ENCODE measurements around the gene DAAM2.

Gene DAAM2

DNA sequence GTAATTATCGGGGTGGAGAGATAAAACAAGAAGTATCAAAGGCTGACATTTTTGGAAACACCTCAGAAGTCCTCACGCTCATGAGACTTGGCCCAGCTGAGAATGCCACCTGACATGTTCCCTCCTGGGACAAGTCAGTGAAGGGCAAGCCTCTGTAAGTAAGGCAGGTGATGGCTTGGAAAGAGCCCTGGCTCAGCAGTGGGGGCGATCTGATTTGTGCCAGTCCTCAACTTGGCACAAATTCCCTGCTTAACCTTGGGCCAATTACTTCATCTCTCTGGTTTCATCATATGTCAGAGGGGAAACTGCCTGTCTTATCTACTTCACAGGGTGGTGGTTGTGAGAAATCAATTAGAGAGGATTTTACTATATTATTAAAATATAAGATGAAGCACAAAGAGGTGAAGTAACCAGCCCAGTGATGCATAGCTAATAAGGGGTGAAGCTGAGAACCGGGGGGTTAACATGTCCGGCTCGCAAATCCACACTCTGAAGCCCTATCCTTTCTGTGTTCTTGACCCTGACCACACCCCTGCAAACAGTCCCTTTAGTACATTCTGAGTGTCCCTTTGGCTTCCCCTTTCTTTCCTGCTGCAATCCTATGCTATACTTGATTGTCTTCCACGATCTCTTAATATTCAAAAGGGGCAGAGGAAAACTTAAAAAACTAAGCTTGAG is 150.9 kb downstream of the DAAM2 start:
- TF ChIP-seq GATA3 (IDR thresholded peaks at IDR 0.05; ENCODE audit: low read depth, low read length) (no peak), GATA2 (IDR thresholded peaks at IDR 0.05; ENCODE audit: low read depth, low read length) (no peak)

DNA sequence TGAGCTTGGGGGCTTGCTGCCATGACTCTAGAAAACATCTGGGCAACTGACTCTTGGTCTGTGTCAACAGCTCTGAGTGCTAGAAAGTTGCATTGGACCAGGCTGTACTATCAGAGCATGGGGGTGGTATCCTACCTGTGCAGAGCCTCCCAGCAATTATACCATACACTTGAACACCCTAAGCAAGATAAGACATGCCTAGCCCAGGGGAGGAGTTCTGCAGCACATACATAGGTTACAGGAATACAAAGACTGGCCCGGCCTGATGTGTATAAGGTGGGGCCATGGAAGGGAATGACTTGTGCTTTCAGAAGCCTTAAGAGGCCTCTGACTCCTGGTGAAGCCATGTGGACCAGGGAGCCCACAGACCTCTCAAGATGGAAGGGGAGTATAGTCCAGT is 153.4 kb downstream of the DAAM2 start:
- TF ChIP-seq GATA3 (IDR thresholded peaks at IDR 0.05; ENCODE audit: low read depth, low read length) (no peak), GATA2 (IDR thresholded peaks at IDR 0.05; ENCODE audit: low read depth, low read length) (no peak)

DNA sequence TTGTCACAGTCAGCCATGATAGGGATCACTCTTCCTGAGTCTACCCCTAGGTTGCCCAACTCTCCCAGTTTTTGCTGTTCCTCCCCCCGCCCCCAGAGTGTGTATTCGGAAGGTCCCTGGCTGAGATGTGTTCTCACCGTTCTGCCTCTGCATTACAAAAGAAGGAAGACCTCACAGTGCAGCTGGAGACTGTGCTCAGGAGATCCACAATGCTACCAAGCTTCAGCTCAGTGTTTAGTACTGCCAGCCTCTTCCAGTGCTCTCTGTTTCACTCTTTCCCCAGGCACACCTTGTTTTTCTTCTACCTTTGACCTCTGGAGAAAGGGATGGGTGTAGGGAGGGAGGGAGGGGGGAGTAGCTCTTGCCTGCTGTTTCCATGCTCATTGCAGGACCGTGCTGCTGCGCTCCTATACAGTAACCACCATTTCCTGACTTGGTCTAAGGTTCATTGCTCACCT is 155.5 kb downstream of the DAAM2 start:
- no peak for TF ChIP-seq GATA3 (IDR thresholded peaks at IDR 0.05; ENCODE audit: low read depth, low read length)
- TF ChIP-seq GATA2 (IDR thresholded peaks at IDR 0.05; ENCODE audit: low read depth, low read length) = no peak

DNA sequence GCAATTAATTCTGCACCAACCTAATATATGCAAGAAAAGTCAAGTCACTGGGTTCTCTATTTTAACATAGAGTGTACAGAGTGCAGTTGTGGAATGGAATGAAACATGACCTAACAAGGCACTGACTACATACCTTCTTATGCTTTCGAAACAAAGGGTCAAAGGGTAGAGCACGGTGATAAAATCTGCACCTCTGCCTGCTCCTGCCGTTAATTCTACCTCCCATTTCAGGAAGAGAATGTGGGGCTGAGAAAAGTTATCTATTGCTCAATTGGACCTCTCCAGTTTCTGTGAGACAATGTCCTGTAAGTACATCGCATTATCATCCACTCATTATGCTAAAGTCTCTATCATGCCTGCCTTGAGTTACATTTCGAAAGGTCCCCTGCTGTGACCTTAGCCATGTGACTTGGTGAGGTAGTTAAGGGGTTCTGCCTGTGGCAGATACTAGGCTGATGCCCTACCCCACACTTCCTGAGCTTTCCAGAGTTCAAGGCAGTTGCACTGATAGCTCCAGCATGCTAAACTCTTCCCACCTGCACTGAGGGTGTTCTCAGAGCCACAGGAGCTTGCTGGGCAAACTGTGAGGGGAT is 156.1 kb downstream of the DAAM2 start:
- TF ChIP-seq GATA3 (IDR thresholded peaks at IDR 0.05; ENCODE audit: low read depth, low read length) (no peak), GATA2 (IDR thresholded peaks at IDR 0.05; ENCODE audit: low read depth, low read length) (no peak)

DNA sequence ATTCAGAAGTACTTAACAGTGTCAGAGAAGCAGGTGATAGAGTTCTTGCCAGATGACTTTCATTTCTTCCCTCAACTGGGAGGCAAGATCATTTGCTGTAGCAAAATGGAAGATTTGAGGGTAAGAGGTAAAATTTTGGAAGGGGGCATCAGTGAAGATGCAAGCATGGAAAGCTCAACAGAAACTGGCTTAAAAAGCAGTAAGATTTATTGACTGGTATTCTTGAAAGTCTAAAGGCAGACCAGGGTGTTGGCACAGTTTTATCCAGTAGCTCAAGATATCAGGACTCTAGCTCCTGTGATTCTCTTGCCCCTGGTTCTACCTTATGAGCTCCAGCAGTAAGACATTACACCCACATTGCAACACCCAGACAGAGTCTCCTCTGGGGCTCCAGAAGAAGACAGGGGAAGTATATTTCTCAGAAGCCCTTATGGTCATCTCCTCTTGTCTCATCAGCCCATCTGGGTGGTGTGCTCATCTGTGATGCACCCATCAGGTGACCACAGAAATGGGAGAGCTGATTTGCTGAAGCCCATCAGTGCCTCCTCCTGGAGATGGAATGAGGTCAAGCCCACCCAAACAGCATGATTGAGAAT is 158.0 kb downstream of the DAAM2 start:
- no peak for TF ChIP-seq GATA2 (IDR thresholded peaks at IDR 0.05; ENCODE audit: low read depth, low read length)
- no peak for TF ChIP-seq GATA3 (IDR thresholded peaks at IDR 0.05; ENCODE audit: low read depth, low read length)

DNA sequence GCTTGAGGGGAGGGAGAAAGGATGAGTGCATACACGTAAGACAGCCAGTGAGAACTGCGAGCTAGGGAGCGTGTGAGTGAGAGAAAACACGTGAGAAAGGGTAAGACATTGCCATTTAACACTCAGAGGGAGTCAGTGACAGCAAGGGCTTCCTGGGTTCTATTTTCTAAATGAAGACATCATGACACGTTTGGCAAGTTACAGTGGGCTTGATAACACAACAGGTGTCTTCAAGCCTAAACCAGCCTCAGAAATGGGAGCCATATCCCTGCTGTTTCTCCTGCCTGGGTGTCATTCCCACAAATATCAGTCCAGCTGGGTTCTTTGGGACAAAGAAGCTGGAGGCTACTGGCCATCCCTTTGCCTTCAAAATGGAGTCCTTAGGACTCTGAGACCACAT is 159.0 kb downstream of the DAAM2 start:
- TF ChIP-seq GATA2 (IDR thresholded peaks at IDR 0.05; ENCODE audit: low read depth, low read length) = no peak

DNA sequence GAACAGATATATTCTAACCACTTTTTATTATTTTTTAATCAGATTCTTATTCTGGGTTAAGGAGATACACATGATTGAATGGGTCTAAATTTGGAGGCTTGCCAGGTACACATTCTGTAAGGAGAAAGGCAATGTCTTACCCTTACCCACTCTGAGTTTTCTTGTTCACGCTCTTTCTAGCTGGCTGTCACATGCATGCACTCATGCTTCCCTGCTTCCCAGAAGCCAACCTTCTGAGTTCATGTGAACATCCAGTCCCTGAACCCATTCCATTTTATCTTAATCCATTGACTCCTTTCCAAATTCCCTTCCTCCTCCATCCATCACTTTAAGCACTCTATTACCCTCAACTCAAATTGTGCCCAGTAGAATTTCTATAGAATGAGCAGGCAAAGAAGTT is 159.5 kb downstream of the DAAM2 start:
- TF ChIP-seq GATA3 (IDR thresholded peaks at IDR 0.05; ENCODE audit: low read depth, low read length) (no peak), GATA2 (IDR thresholded peaks at IDR 0.05; ENCODE audit: low read depth, low read length) (no peak)

DNA sequence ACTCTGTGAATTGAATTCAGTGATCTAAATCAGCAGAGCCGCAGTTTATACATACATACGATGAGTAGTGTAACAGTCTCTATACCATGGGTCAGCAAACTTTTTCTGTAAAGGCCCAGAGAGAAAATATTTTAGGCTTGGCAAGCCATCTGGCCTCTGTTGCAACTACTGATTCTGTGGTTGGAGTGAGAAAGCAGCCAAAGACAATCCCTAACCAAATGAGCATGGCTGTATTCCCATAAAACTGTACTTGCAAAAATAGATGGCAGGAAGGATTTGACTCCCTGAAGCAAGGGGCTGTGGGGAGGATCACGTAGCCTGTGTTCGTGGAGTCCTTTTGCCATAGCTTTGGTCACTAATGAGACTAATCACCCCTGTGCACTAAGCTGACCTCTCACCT is 160.0 kb downstream of the DAAM2 start:
- no peak for TF ChIP-seq GATA2 (IDR thresholded peaks at IDR 0.05; ENCODE audit: low read depth, low read length)
- no peak for TF ChIP-seq GATA3 (IDR thresholded peaks at IDR 0.05; ENCODE audit: low read depth, low read length)

DNA sequence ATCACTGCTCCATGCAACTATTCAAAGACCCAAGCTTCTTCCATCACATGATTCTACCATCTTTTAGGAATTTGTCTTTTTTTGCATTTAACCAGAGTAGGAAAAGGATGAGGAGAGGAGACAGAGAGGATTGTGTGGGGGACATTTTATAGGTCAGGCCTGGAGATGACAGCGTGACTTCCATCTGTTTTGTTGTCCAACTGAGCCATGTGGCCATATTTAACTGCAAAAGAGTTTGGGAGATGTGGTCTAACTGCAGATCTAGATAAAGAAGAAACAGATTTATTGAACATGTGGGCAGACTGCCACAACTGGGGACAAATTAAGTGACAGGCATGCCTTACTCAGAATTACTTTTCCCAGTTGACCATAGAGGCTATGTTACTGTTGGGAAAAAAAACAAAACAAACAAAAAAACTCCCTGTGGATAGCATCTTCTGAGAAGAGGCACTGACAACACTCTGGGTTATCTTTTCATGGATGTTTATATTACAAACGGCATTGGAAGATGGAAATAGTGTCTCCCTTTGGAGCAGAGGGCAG is 161.0 kb downstream of the DAAM2 start:
- TF ChIP-seq GATA3 (IDR thresholded peaks at IDR 0.05; ENCODE audit: low read depth, low read length) = peak; percentile 47; the same call in 1 of the 2 replicates
- TF ChIP-seq GATA2 (IDR thresholded peaks at IDR 0.05; ENCODE audit: low read depth, low read length) = peak; percentile 54

All from SH-SY5Y (cell line).